SK-N-MC (cell line): Measurements from ENCODE around the gene CLCC1.
A peak's percentile ranks its signal among the peaks of the same experiment; 100 is the strongest.
"Not testable (repeated sequence)": the region's sequence is repeated elsewhere in the genome, so short reads cannot be mapped to it uniquely, and the experiment has no call there.

Experiments
- DNase-seq: peaks from one replicate; pipeline ENCODE4 v3.0.0-alpha.2; 2011; ENCODE audit warnings: low read depth, low spot score
- H3K27ac ChIP-seq: fragments of 200-600 bp; sonication (generic); 2 replicates; pipeline ENCODE4 v1.5.1; 2016; ENCODE audit warnings: mixed run types
- H3K36me3 ChIP-seq: fragments of 200-600 bp; sonication (generic); 2 replicates; pipeline ENCODE4 v1.6.1; 2017; ENCODE audit warnings: antibody characterized with exemption, low read length, mixed read lengths; ENCODE audit not compliant: insufficient read depth
- H3K4me3 ChIP-seq: fragments of 200-600 bp; sonication (generic); 2 replicates; pipeline ENCODE4 v1.5.1; 2016
- H3K9ac ChIP-seq: fragments of 200-600 bp; sonication (generic); 2 replicates; pipeline ENCODE4 v1.8.0; 2017; ENCODE audit warnings: mixed run types, mixed read lengths; ENCODE audit not compliant: insufficient read length
- H3K9me3 ChIP-seq: fragments of 200-600 bp; sonication (generic); 2 replicates; pipeline ENCODE4 v1.6.1; 2017; ENCODE audit warnings: low read depth, mild to moderate bottlenecking, antibody characterized with exemption, low read length, moderate library complexity, mixed read lengths
- EZH2 ChIP-seq: fragments of 200-600 bp; sonication (generic); IDR thresholded peaks from one replicate; pipeline ENCODE4 v1.6.1; 2017; ENCODE audit warnings: antibody characterized with exemption
- FOXP2 ChIP-seq: optimal IDR thresholded peaks from 2 replicates; pipeline ENCODE3; 2011; ENCODE audit warnings: mild to moderate bottlenecking, moderate library complexity; ENCODE audit not compliant: insufficient read depth; ENCODE audit errors: extremely low read length, control extremely low read depth
- POLR2AphosphoS5 ChIP-seq: IDR thresholded peaks from 2 replicates; pipeline ENCODE4 v1.6.1; 2012; ENCODE audit warnings: mild to moderate bottlenecking, low read depth, low read length, borderline replicate concordance

CLCC1 gene

GRCh38 chr1:108947871-108948525 is 15.3 kb downstream of the CLCC1 start:
- no peak overlapping the region for H3K9ac ChIP-seq
- TF ChIP-seq FOXP2 = no peak
- TF ChIP-seq POLR2AphosphoS5 = no peak
- TF ChIP-seq EZH2 = no peak
- no peaks in the 10 kb centered on the region for H3K9me3 ChIP-seq
- DNase-seq = no peak
- peaks cover 37% of the 10 kb centered on the region for H3K36me3 ChIP-seq
- peak overlapping the region; percentile 22; the same call in 1 of the 2 replicates for H3K27ac ChIP-seq
- H3K4me3 ChIP-seq = no peak overlapping the region

GRCh38 chr1:108936170-108936569 is 27.1 kb downstream of the CLCC1 start:
- no peak overlapping the region for H3K4me3 ChIP-seq
- no peak for DNase-seq
- no peak overlapping the region for H3K9ac ChIP-seq
- TF ChIP-seq FOXP2 (no peak), EZH2 (no peak)
- H3K9me3 ChIP-seq = no peaks in the 10 kb centered on the region
- no peak overlapping the region for H3K27ac ChIP-seq
- H3K36me3 ChIP-seq = peaks cover 90% of the 10 kb centered on the region

GRCh38 chr1:108933944-108934343 is 29.3 kb downstream of the CLCC1 start:
- H3K9me3 ChIP-seq = no peaks in the 10 kb centered on the region
- H3K4me3 ChIP-seq = no peak overlapping the region
- H3K9ac ChIP-seq = no peak overlapping the region
- DNase-seq = no peak
- no peak overlapping the region for H3K27ac ChIP-seq
- no peak for TF ChIP-seq EZH2
- TF ChIP-seq FOXP2 = no peak
- TF ChIP-seq POLR2AphosphoS5 = no peak
- H3K36me3 ChIP-seq = peaks cover 91% of the 10 kb centered on the region

GRCh38 chr1:108927565-108927964 is 35.7 kb downstream of the CLCC1 start:
- H3K9me3 ChIP-seq, H3K4me3 ChIP-seq, H3K27ac ChIP-seq, DNase-seq, H3K9ac ChIP-seq: not testable (repeated sequence)
- H3K36me3 ChIP-seq = peaks cover 91% of the 10 kb centered on the region

GRCh38 chr1:108925920-108926319 is 37.4 kb downstream of the CLCC1 start:
- no peak overlapping the region for H3K9ac ChIP-seq
- peaks cover 82% of the 10 kb centered on the region for H3K36me3 ChIP-seq
- H3K9me3 ChIP-seq = no peaks in the 10 kb centered on the region
- H3K4me3 ChIP-seq = no peak overlapping the region
- H3K27ac ChIP-seq = no peak overlapping the region
- no peak for DNase-seq
- no peak for TF ChIP-seq EZH2
- no peak for TF ChIP-seq FOXP2
- TF ChIP-seq POLR2AphosphoS5 = no peak

GRCh38 chr1:108916788-108917187 is 46.5 kb downstream of the CLCC1 start:
- Histone ChIP-seq H3K9me3 (no peaks in the 10 kb centered on the region), H3K9ac (no peak overlapping the region), H3K4me3 (no peak overlapping the region), H3K27ac (0 out of 2 replicates have a peak overlapping the region, but pooled peaks have one; percentile 2), H3K36me3 (peaks cover 3% of the 10 kb centered on the region; the same call in 1 of the 2 replicates)
- DNase-seq = no peak
- TF ChIP-seq EZH2 (no peak), FOXP2 (no peak), POLR2AphosphoS5 (no peak)
